ENCODE data around the gene MYO7A.

MYO7A gene

GRCh38 chr11:77144857-77145428, 16.9 kb downstream of the MYO7A start:
- TF ChIP-seq, protein P1, sequence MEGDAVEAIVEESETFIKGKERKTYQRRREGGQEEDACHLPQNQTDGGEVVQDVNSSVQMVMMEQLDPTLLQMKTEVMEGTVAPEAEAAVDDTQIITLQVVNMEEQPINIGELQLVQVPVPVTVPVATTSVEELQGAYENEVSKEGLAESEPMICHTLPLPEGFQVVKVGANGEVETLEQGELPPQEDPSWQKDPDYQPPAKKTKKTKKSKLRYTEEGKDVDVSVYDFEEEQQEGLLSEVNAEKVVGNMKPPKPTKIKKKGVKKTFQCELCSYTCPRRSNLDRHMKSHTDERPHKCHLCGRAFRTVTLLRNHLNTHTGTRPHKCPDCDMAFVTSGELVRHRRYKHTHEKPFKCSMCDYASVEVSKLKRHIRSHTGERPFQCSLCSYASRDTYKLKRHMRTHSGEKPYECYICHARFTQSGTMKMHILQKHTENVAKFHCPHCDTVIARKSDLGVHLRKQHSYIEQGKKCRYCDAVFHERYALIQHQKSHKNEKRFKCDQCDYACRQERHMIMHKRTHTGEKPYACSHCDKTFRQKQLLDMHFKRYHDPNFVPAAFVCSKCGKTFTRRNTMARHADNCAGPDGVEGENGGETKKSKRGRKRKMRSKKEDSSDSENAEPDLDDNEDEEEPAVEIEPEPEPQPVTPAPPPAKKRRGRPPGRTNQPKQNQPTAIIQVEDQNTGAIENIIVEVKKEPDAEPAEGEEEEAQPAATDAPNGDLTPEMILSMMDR (IDR thresholded peaks at IDR 0.05; ENCODE audit: insufficient read depth, low read depth, low read length, missing control alignments): no peak
- no peak overlapping the region for H3K4me3 ChIP-seq (ENCODE audit: low read length)
- DNase-seq (ENCODE audit: low read depth): no peak

- TF ChIP-seq, protein P1 (IDR thresholded peaks at IDR 0.05; ENCODE audit: insufficient read depth, low read depth, low read length, missing control alignments): no peak
- H3K4me3 ChIP-seq (ENCODE audit: low read length): no peak overlapping the region
- no peak for DNase-seq (ENCODE audit: low read depth)
Measured at GRCh38 chr11:77146261-77147035, 18.4 kb downstream of the MYO7A start.

GRCh38 chr11:77147036-77147315, 18.9 kb downstream of the MYO7A start:
- no peak overlapping the region for H3K4me3 ChIP-seq (ENCODE audit: low read length)
- DNase-seq (ENCODE audit: low read depth): no peak
- TF ChIP-seq, protein P1 (IDR thresholded peaks at IDR 0.05; ENCODE audit: insufficient read depth, low read depth, low read length, missing control alignments): no peak

- TF ChIP-seq, protein P1 (IDR thresholded peaks at IDR 0.05; ENCODE audit: insufficient read depth, low read depth, low read length, missing control alignments): no peak
- H3K4me3 ChIP-seq (ENCODE audit: low read length): peak overlapping the region; percentile 22
- peak; percentile 29 for DNase-seq (ENCODE audit: low read depth)
Measured at GRCh38 chr11:77147668-77148321, 19.7 kb downstream of the MYO7A start.

GRCh38 chr11:77148963-77149715, 21.1 kb downstream of the MYO7A start:
- DNase-seq (ENCODE audit: low read depth): no peak
- H3K4me3 ChIP-seq (ENCODE audit: low read length): no peak overlapping the region
- TF ChIP-seq, protein P1 (IDR thresholded peaks at IDR 0.05; ENCODE audit: insufficient read depth, low read depth, low read length, missing control alignments): no peak

GRCh38 chr11:77149716-77150392, 21.8 kb downstream of the MYO7A start:
- TF ChIP-seq, protein P1 (IDR thresholded peaks at IDR 0.05; ENCODE audit: insufficient read depth, low read depth, low read length, missing control alignments): no peak
- no peak overlapping the region for H3K4me3 ChIP-seq (ENCODE audit: low read length)
- DNase-seq (ENCODE audit: low read depth): no peak

Measured in epithelial cell of esophagus (primary cell).